Right forelimb (tissue), 1 donor: ENCODE measurements around the gene HIP1R.

Experiments used
- DNase-seq: peaks from one replicate; pipeline ENCODE4 v3.0.0-alpha.2; 2018

The HIP1R gene

DNA sequence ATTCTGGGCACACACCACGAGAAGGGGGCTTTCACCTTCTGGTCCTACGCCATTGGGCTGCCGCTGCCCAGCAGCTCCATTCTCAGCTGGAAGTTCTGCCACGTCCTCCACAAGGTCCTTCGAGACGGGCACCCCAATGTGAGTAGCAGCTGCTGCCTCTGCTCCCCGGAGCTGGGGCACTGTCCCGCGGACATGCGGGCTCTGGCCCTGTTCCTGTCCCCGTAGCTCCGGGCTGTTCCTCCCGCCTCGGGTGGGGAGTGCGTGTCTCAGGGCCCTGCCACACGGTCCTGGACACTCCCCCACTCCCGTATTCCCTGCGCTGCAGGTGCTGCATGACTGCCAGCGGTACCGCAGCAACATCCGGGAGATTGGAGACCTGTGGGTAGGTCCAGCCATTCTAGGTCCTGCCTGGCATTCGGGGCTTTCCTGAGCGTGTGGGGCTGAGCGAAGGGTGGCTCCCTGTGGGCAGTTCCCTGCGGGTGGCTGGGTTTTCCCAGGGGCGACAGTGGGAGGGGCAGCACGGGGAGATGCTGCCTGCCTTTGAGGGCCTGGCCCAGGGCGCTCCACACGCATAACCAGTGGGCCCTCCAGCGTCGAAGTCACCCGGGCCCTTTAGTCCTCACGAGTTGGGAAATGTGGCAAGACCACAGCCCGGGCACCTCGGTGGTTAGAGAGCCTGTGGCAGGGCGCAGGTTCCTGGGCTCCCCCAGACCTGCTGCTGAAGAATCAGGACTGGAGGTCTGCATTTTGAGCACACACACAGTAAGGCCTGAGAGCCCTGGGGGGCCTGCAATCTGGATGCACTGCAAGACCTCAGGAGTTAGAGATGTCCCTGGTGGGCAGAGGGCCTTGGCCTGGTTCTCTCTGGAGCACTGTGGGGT, 13.5 kb downstream of the HIP1R start:
- DNase-seq = no peak

DNA sequence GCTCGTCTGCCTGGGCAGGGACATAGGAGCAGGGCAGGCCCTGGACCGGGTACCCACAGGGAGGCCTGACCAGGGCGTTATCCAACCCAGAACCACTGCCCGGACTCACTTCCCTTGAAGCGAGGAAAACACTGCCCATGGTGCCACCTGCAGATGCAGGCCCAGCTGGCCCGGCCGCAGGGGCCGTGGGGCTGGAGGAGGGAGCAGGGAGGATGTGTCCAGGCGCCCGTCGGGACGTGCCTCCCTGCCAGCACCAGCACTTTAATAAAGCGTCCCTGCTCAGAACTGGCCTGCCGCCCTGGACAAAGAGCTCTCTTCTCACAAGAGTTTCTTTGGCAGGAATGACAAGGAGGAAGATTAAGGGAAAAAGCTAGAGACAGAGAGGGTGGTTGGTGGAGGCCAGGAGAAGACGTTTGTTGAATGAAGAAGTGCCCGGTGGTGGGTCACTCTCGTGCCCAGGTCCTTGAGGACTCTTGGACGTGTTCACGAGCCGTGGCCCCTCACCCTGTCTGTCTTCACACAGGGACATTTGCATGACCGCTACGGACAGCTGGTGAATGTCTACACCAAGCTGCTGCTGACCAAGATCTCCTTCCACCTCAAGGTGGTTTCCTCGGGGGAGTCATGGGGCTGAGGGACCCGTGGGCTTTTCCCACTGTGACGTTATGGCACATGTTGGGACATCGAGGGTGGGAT, 14.2 kb downstream of the HIP1R start:
- DNase-seq = no peak

DNA sequence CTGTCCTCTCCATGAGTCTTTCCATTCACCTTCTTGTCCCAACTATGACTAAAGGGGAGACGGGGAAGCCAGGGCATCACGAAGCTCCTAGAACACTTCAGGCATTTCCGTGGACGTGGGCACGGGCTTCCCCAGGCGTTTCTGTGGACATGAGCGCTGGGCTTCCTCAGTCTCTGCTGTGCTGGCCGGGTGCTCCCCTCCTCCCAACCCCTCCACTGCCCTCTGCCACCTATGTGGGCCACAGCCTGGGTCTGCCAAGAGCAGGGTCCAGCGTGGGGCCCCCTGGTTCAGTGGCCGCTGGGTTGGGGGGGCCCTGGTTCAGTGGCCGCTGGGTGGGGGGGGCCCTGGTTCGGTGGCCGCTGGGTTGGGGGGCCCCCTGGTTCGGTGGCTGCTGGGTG, 14.8 kb downstream of the HIP1R start:
- DNase-seq = no peak

DNA sequence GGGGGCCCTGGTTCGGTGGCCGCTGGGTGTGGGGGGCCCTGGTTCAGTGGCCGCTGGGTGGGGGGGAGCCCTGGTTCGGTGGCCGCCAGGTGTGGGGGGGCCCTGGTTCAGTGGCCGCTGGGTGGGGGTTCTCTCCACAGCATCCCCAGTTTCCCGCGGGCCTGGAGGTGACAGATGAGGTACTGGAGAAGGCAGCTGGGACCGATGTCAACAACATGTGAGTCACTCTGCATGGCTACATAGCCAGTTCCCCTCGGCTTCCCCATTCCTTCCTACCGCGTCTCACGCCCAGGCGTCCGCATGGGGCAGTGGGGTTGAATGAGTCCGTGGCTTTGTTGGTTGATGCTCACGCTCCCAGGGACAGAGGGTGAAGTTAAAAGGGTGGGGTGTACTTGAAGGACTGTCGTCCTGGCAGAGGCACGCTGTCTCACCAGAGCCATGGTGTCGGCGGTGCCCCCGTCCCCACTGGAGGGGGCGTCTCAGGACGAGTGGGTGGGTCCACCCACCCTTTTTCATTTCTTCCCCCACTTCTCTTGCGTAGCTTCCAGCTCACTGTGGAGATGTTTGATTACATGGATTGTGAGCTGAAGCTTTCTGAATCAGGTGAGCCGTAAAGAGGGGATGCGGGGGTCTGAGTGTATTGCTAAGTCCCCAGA, 15.6 kb downstream of the HIP1R start:
- no peak for DNase-seq

DNA sequence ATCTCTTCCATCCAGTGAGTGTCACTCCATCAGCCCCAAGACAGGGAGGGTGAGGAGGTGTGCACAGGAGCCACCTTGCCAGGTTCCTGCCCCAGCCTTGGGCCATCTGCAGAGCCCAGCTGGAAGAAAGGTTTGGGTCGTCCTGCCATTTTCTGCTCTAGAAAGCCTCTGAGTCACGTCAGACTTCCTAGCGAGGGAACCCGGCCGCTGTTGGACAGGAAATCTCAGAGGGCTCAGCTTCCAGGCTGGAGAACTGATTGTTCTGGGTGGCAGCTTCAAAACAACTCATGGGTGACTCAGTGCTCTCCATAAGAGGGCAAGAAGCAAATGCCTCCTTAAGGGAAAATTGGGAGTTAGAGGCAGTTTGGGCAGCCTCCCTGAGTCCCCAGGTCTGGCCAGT, 16.6 kb downstream of the HIP1R start:
- no peak for DNase-seq

DNA sequence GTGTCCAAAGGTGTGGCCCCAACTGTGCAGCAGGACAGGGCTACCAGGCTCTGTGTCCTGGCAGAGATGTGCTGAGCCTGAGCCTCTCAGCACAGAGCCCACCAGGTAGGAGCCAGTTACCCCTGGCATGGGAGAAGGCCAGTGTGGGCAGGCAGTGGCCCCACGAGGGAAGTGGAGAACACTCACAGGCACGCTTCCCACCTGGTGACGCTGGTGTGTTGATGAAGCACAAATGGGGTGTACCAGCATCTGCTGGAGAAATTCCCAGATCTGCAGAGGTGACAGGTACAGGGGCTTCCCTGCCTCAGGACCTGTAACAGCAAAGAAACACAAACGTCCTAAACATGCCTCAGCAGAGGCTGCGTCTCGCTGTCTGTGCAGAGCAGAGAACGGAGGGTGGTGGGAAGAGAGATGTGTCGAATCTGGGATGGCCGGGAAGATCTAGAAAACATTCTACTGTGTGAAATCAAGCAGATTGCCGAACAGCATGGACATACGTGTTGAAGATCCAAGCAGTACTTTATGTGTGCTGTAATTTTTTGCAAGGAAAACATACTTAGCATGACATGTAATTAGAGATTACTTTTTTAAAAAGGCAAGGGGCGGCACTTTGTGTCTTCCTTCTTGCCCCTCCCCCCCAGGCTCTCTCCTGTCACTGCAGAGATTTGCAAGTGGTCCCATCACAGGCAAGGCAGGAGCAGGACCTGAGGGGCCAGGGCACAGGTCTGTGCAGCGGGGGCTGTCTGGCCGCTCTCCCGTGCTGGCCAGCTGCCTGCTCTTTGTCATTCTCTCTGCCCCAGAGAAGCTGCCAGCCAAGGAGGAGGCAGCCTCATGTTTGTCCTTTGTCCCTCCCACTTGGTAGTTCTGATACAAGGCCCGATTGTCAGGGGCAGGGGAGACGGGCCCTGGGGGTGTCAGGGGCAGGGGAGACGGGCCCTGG, 17.3 kb downstream of the HIP1R start:
- DNase-seq = no peak

DNA sequence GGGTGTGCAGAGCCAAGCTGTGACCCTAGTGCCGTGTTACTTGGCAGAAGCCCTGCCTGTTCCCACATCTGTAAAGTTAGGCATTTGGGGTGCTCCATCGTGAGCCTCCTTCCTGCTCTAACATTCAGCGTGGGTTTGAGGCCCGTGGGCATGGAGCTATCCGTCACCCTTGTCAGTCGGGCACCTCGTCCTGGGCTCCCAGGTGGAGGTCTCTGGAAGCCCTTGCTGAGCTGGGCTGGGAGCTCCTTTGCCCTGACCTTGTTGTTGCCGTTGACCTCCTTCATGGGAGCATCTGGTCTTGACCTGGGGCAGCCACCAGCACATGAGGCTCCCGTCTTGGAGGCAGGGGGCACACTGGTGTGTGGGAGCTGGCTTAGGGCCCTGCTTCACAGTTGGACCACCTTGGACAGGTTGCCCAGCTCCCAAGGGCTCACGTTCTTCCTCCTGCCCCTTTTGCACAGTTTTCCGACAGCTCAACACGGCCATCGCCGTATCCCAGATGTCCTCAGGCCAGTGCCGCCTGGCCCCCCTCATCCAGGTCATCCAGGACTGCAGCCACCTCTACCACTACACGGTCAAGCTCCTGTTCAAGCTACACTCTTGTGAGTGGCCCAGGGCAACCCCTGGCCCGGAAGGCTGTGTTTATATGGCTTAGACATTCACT, 18.5 kb downstream of the HIP1R start:
- DNase-seq = no peak

DNA sequence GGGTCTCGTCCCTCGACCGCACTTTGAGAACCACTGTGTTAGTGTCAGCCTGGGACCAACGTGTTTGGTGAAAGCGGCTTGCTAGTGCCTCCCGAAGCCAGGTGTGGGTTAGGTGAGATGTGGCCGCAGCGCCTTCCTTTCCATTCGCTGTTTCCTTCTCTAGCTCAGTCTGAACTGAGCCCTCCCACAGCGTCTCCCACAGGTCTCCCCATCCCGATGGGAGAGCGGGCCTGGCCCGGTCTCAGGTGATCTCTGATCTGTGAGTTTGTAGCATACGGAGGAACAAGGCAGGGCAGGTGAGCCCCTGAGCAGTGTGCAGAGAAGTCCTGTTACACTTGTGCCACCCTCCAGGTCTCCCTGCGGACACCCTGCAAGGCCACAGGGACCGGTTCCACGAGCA, 19.3 kb downstream of the HIP1R start:
- DNase-seq = no peak

DNA sequence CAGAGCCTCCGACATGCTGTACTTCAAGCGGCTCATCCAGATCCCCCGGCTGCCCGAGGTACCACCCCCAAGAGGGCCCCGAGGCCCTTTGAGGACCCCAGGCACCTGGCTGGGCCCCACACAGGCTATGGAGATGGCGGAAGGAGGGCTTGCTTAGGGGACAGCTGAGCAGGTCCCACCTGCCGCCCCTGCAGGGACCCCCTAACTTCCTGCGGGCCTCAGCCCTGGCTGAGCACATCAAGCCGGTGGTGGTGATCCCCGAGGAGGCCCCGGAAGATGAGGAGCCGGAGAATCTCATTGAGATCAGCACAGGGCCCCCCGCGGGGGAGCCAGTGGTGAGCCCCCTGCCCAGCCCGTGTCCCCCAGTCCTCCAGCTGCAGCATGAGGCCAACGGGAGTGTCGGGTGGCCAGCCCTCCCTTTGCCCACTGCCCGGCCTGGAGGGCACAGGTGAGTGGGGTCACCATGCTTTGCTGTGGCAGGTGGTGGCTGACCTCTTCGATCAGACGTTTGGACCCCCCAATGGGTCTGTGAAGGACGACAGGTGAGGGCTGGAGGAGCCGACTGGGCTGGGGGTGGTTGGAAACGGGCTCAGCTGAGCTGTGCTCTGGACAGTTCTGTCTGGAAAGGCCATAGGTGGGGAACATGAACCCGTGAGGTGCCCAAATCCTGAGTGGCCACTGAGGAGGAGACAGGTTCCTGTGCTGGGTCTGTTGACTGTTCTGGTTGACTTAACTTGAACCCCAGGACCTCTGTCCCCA, 20.0 kb downstream of the HIP1R start:
- DNase-seq = no peak

DNA sequence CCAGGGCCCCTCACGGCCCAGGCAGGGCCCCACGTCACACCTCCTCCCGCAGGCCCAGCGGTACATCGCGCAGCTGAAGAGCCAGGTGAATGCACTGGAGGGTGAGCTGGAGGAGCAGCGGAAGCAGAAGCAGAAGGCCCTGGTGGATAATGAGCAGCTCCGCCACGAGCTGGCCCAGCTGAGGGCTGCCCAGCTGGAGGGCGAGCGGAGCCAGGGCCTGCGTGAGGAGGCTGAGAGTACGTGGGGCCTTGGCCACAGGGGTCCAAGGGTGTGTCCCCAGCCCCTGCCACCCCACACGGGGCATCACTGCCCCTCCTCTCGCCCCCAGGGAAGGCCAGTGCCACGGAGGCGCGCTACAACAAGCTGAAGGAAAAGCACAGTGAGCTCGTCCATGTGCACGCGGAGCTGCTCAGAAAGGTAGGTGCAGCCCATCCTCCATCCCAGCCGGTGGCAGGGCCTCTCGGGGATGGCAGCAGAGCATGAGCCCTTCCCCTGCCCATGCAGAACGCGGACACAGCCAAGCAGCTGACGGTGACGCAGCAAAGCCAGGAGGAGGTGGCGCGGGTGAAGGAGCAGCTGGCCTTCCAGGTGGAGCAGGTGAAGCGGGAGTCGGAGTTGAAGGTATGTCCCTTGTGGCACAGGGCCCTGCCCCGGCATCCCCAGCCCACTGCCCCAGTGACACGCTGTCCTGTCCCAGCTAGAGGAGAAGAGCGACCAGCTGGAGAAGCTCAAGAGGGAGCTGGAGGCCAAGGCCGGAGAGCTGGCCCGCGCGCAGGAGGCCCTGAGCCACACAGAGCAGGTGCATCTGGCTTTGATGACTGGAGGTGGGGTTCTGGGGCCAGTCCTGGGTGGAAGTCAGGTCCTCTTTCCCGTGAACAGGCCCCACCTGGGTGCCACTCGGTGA, 20.9 kb downstream of the HIP1R start:
- no peak for DNase-seq

DNA sequence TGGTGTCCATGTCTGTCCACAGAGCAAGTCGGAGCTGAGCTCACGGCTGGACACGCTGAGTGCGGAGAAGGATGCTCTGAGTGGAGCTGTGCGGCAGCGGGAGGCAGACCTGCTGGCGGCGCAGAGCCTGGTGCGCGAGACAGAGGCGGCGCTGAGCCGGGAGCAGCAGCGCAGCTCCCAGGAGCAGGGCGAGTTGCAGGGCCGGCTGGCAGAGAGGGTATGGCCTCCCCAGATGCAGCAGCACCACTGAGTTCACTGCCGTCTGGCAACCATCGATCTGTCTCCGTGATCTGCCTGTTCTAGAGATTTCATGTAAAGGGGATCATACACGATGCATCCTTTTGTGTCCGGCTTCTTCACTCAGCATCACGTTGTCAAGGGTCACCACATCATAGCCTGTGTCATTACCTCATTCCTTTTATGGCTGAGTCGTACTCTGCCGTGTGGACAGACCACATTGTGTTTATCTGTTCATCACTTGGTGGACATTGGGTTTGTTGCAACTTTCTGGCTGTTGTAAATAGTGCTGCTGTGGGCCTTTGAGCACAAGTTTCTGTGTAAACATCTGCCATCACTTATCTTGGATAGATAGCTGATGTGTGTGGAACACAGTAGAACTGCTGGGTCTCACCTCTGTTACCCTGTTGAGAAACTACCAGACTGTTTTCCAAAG, 21.9 kb downstream of the HIP1R start:
- DNase-seq = no peak

DNA sequence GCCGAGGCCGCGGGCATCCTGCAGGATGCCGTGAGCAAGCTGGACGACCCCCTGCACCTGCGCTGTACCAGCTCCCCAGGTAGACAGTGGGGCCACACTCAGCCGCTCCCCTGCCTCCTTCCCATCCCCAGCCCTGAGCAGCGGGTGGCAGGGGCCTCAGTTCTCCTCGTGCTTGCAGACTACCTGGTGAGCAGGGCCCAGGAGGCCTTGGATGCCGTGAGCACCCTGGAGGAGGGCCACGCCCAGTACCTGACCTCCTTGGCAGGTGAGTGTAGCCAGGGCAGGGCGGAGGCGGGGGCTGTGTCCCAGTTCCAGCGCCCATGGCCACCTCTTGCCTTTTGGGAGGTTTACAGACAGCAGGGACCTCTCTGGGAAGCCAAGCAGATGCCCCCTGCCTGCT, 22.9 kb downstream of the HIP1R start:
- no peak for DNase-seq

DNA sequence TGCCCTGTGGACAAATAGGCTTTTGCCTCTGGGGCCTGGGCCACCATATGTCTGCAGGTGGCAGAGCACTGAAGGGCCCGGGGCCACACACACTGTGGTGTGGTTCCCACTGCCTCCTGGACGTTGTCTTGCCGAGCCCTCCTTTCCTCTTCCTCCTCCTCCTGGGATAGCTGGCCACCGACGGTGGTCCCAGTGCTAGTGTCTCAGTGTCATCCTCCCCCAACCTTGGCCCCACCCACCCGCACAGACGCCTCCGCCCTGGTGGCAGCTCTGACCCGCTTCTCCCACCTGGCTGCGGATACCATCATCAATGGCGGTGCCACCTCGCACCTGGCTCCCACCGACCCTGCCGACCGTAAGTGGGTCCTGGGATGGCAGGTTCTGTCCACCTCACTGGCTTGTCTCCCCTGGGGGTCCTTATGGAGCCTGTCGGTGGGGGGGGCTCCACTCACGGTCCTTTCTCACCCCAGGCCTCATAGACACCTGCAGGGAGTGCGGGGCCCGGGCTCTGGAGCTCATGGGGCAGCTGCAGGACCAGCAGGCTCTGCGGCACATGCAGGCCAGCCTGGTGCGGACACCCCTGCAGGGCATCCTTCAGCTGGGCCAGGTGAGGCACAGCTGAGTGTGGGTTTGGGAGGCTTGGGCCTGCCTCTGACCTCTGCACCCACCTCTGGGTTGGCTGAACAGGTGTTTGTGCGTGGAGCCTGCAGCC, 23.5 kb downstream of the HIP1R start:
- DNase-seq = no peak

DNA sequence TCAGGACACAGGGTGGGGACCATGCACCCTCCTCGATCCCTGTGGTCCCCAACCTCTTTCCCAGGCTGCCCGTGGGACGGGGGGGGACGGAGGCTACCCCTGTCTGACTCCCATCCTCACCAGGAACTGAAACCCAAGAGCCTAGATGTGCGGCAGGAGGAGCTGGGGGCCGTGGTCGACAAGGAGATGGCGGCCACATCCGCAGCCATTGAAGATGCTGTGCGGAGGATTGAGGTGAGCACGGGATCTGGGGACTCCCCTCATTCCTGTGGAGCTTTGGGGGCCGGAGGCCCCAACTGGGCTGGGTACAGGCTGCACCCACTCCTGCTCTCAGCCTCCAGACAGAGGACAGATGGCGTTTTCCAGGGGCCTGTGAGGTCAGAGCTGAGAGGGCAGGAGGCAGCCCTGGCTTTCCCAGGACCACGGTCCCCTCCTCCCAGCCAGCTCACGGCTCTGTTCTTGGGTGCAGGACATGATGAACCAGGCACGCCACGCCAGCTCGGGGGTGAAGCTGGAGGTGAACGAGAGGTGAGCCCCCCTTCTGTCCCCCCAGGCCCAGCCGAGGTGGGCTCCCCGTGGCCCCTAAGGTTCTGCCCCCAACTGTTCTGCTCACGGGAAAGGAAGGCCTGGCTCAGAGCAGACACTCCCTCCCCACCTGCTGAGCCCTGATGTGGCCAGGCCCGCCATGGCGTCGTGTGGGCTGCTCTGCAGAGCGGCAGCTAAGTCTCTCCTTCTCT, 24.2 kb downstream of the HIP1R start:
- DNase-seq = no peak

DNA sequence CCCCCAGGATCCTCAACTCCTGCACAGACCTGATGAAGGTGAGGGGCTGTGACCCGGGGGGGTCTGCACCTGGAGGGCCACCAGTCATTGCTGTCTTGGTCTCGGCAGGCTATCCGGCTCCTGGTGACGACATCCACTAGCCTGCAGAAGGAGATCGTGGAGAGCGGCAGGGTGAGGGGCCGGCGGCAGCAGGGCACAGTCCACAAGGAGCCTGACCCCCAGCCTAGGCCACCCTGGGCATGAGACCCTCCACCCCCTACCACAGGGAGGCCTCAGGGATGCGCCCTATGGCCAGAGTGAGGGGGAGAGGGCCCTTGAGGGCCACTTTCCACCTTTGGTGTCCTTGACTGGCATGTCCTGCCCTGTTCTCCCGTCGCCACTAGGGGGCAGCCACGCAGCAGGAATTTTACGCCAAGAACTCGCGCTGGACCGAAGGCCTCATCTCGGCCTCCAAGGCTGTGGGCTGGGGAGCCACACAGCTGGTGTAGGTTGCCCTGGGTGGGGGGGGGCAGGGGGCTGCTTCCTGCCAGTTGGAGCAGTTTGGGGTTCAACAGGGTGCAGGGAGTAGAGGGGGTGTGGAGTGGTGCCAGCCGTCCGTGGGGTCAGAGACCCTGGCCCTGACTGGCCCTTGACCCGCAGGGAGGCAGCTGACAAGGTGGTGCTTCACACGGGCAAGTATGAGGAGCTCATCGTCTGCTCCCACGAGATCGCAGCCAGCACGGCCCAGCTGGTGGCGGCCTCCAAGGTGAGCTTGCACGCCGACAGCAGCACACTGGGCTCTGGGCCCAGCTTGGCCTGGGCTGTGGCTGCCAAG, 25.0 kb downstream of the HIP1R start:
- DNase-seq = peak; percentile 93

DNA sequence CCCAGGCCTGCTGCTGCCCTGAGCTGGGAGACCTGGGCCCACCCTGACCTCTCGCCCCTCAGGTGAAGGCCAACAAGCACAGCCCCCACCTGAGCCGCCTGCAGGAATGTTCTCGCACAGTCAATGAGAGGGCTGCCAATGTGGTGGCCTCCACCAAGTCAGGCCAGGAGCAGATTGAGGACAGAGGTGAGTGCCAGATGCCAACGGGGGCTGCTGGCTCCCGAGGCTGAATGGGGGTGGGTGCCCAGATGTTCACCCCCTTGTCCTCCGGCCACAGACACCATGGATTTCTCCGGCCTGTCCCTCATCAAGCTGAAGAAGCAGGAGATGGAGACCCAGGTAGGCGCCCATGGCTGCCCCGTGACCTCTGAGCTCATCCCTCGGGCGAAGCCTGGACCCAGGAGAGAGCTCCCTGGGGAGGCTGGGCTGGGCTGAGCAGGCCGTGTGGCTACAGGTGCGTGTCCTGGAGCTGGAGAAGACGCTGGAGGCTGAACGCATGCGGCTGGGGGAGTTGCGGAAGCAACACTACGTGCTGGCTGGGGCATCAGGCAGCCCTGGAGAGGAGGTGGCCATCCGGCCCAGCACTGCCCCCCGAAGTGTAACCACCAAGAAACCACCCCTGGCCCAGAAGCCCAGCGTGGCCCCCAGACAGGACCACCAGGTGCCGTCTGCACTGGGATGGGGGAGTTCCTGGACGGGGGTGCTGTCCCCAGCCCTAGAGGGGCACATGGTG, 25.8 kb downstream of the HIP1R start:
- DNase-seq = no peak

DNA sequence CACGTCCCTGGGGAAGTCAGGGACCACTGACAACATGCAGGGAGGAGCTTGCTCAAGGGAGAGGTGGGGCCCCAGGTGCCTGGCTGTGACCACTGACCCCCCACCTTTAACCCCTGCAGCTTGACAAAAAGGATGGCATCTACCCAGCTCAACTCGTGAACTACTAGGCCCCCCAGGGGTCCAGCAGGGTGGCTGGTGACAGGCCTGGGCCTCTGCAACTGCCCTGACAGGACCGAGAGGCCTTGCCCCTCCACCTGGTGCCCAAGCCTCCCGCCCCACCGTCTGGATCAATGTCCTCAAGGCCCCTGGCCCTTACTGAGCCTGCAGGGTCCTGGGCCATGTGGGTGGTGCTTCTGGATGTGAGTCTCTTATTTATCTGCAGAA, 26.3 kb downstream of the HIP1R start:
- no peak for DNase-seq
